K562 (cell line): ENCODE measurements around the gene SASH3. TPM values are rescaled to one million over a fixed set of nuclear protein-coding genes. Genes with fewer than 3 reads are reported as not detected.

Experiments used
- ATF7 ChIP-seq: fragments of 450-650 bp; IDR thresholded peaks from 2 replicates; pipeline ENCODE4 v1.7.1; 2014; ENCODE audit warnings: mild to moderate bottlenecking, moderate library complexity
- BHLHE40 ChIP-seq: IDR thresholded peaks from 2 replicates; pipeline ENCODE4 v1.6.1; 2011; ENCODE audit warnings: low read length, improper control_type of control experiment
- BRF2 ChIP-seq: IDR thresholded peaks from 3 replicates; pipeline ENCODE4 v1.6.1; 2011; ENCODE audit warnings: borderline replicate concordance, mild to moderate bottlenecking; ENCODE audit not compliant: insufficient read length, insufficient read depth
- CREB1 ChIP-seq, 2 experiments: sonication (generic) in 1 of 2; formaldehyde crosslinking in 1 of 2; IDR thresholded peaks; 2 replicates each; pipeline versions ENCODE4 v1.6.1 to v1.8.0; 2012 to 2022; ENCODE audit warnings: inconsistent platforms in 1 of 2, mild to moderate bottlenecking in 1 of 2, missing genetic modification reagents in 1 of 2, moderate library complexity in 1 of 2
- FOXK2 ChIP-seq, 2 experiments: fragments of 450-650 bp; IDR thresholded peaks in 1 of 2; conservative IDR thresholded peaks in 1 of 2; 2 replicates each; pipeline ENCODE4 v1.6.1; 2016; ENCODE audit warnings: low read depth in 2 of 2, mild to moderate bottlenecking in 1 of 2
- FOXP1 ChIP-seq: sonication (generic); formaldehyde crosslinking; IDR thresholded peaks from 2 replicates; pipeline ENCODE4 v1.8.0; 2022; ENCODE audit warnings: mild to moderate bottlenecking, missing genetic modification reagents
- HDAC3 ChIP-seq: fragments of 450-650 bp; IDR thresholded peaks from 2 replicates; pipeline ENCODE4 v1.6.1; 2018; ENCODE audit warnings: borderline replicate concordance, mild to moderate bottlenecking, moderate library complexity; ENCODE audit not compliant: partially characterized antibody
- HMGN3 ChIP-seq: IDR thresholded peaks from 2 replicates; pipeline ENCODE4 v1.6.1; 2011; ENCODE audit warnings: borderline replicate concordance, low read depth, mild to moderate bottlenecking, mixed read lengths, low read length; ENCODE audit not compliant: insufficient read length; ENCODE audit errors: extremely low read depth
- JUN ChIP-seq, 2 experiments: sonication (generic) in 1 of 2; formaldehyde crosslinking in 1 of 2; IDR thresholded peaks; 2 replicates each; pipeline versions ENCODE4 v1.6.1 to v1.8.0; 2012 to 2022; ENCODE audit warnings: borderline replicate concordance in 2 of 2, mild to moderate bottlenecking in 2 of 2, improper control_type of control experiment in 1 of 2, low read depth in 1 of 2, low read length in 1 of 2, missing genetic modification reagents in 1 of 2
- KDM1A ChIP-seq, 2 experiments: fragments of 450-650 bp; IDR thresholded peaks; 2 replicates each; pipeline ENCODE4 v1.6.1; 2016; ENCODE audit warnings: mild to moderate bottlenecking in 2 of 2
- KDM2B ChIP-seq: fragments of 250-450 bp; sonication (Bioruptor Pico); IDR thresholded peaks from 2 replicates; pipeline ENCODE4 v1.8.0; 2021; ENCODE audit warnings: mild to moderate bottlenecking, moderate library complexity
- KDM5B ChIP-seq: fragments of 200-600 bp; sonication (generic); IDR thresholded peaks from 2 replicates; pipeline ENCODE4 v1.6.1; 2012; ENCODE audit warnings: low read depth, mild to moderate bottlenecking, moderate library complexity, low read length, control low read depth, inconsistent platforms; ENCODE audit not compliant: insufficient replicate concordance
- MTA1 ChIP-seq: fragments of 450-650 bp; IDR thresholded peaks from 2 replicates; pipeline ENCODE4 v1.6.1; 2017; ENCODE audit warnings: borderline replicate concordance
- NCOA1 ChIP-seq: fragments of 450-650 bp; IDR thresholded peaks from 2 replicates; pipeline ENCODE4 v1.6.1; 2016; ENCODE audit warnings: low read depth
- NFYB ChIP-seq: IDR thresholded peaks from 2 replicates; pipeline ENCODE4 v1.6.1; 2011; ENCODE audit warnings: mild to moderate bottlenecking, moderate library complexity; ENCODE audit not compliant: insufficient read length; ENCODE audit errors: extremely low read depth
- PHF8 ChIP-seq: fragments of 200-600 bp; sonication (generic); IDR thresholded peaks from 2 replicates; pipeline ENCODE4 v1.6.1; 2012; ENCODE audit warnings: mixed run types, mild to moderate bottlenecking, inconsistent platforms, low read length, moderate library complexity, borderline replicate concordance
- RBM25 ChIP-seq: fragments of 200-400 bp; formaldehyde crosslinking; IDR thresholded peaks from 2 replicates; pipeline ENCODE4 v1.6.1; 2018; ENCODE audit warnings: low read length, low read depth, moderate library complexity; ENCODE audit not compliant: severe bottlenecking
- SAP30 ChIP-seq: fragments of 200-600 bp; sonication (generic); IDR thresholded peaks from 2 replicates; pipeline ENCODE4 v1.6.1; 2012; ENCODE audit warnings: borderline replicate concordance, low read depth, mild to moderate bottlenecking, moderate library complexity, low read length, control low read depth, inconsistent platforms; ENCODE audit not compliant: insufficient read depth, poor library complexity, severe bottlenecking
- SP2 ChIP-seq: IDR thresholded peaks from 2 replicates; pipeline ENCODE4 v1.6.1; 2011; ENCODE audit warnings: mild to moderate bottlenecking, low read depth, low read length, moderate library complexity; ENCODE audit not compliant: poor library complexity, severe bottlenecking; ENCODE audit errors: extremely low read depth
- TAF1 ChIP-seq: IDR thresholded peaks from 2 replicates; pipeline ENCODE4 v1.6.1; 2011; ENCODE audit warnings: mild to moderate bottlenecking, low read length, moderate library complexity; ENCODE audit not compliant: insufficient read depth, control insufficient read depth, severe bottlenecking; ENCODE audit errors: extremely low read depth
- TEAD2 ChIP-seq: fragments of 450-650 bp; IDR thresholded peaks from 2 replicates; pipeline ENCODE4 v1.6.1; 2016; ENCODE audit warnings: missing genetic modification characterization, control low read depth, missing compliant biosample characterization
- ZNF217 ChIP-seq: sonication (generic); formaldehyde crosslinking; IDR thresholded peaks from 2 replicates; pipeline ENCODE4 v1.8.0; 2022; ENCODE audit warnings: mild to moderate bottlenecking, missing genetic modification reagents
- ZNF507 ChIP-seq: conservative IDR thresholded peaks from 2 replicates; pipeline ENCODE4 v1.6.1; 2017; ENCODE audit warnings: missing genetic modification characterization, missing compliant biosample characterization
- ZNF77 ChIP-seq: fragments of 250-450 bp; sonication (Bioruptor Pico); IDR thresholded peaks from 2 replicates; pipeline ENCODE4 v1.5.0; 2020
- ZNF778 ChIP-seq: fragments of 450-650 bp; formaldehyde crosslinking; IDR thresholded peaks from 2 replicates; pipeline ENCODE4 v1.4.0; 2020; ENCODE audit warnings: mild to moderate bottlenecking, moderate library complexity
- ZNF830 ChIP-seq: fragments of 250-450 bp; sonication (Bioruptor Pico); IDR thresholded peaks from 2 replicates; pipeline ENCODE4 v1.5.0; 2021; ENCODE audit warnings: mild to moderate bottlenecking
- polyA plus RNA-seq, 8 experiments: library from polyadenylated mRNA; depleted of rRNA in 4 of 8; stranded (reverse) in 5 of 8; unstranded in 3 of 8; fragments of >200 nt; fragmentation: Nextera tagmentation in 2 of 8; fragmentation: Illumina TruSeq in 1 of 8; extraction: Ambion mirVana in 2 of 8; extraction: Trizol in 1 of 8; gene quantifications; 2 replicates each; pipeline versions ENCODE4 v1.2.1 to v1.2.3, GENCODE V29; 2011 to 2014; ENCODE audit warnings: inconsistent platforms in 1 of 8, missing spikeins in 1 of 8
- total RNA-seq, 7 experiments: library from RNA; depleted of rRNA in 6 of 7; stranded (reverse); fragments of >200 nt in 6 of 7; fragmentation: Illumina TruSeq in 2 of 7; extraction: Trizol in 2 of 7; gene quantifications; 2 replicates each; pipeline versions ENCODE4 v1.2.1 to v1.2.3, GENCODE V29; 2011 to 2021; ENCODE audit warnings: low replicate concordance in 1 of 7

Gene SASH3
- total and polyA plus RNA-seq, 9 of the 15 experiments (the other 6 are each of a cell fraction or from before 2014, with no cell fraction given), result 0.03 to 0.72 (median 0.08) TPM

GRCh38 chrX:129843459-129844306 is 63.9 kb downstream of the SASH3 start, which contains the start of gene ZDHHC9 (continued):
- TF ChIP-seq SAP30 (peak; percentile 77), MTA1 (no peak), KDM1A (IDR thresholded peaks at IDR 0.05) (no peak), TAF1 (no peak), NFYB (peak; percentile 55), FOXK2 (conservative IDR thresholded peaks at IDR 0.05 in 1 of 2, IDR thresholded peaks at IDR 0.05 in 1 of 2; ENCODE audit: low read depth in 2 of 2) (peak in 1 of 2 experiments; percentile 36; a peak in 1 of 4 replicates), JUN (IDR thresholded peaks at IDR 0.05; ENCODE audit: borderline replicate concordance, low read depth, low read length) (no peak), JUN (CRISPR knock-in tag; IDR thresholded peaks at IDR 0.05; ENCODE audit: borderline replicate concordance) (no peak), PHF8 (peak; percentile 80; the same call in 1 of the 2 replicates), NCOA1 (no peak), ZNF507 (tag) (no peak), ZNF778 (CRISPR knock-in tag) (no peak), CREB1 (IDR thresholded peaks at IDR 0.05) (peak; percentile 77), CREB1 (CRISPR knock-in tag; IDR thresholded peaks at IDR 0.05) (peak; percentile 78), FOXP1 (CRISPR knock-in tag) (no peak), ATF7 (peak; percentile 84), HDAC3 (no peak), HMGN3 (peak; percentile 30), ZNF217 (no peak), SP2 (peak; percentile 79), ZNF830 (CRISPR knock-in tag) (no peak), TEAD2 (tag) (no peak), KDM2B (CRISPR knock-in tag) (no peak), RBM25 (peak; percentile 87), ZNF77 (no peak), BRF2 (no peak), KDM5B (peak; percentile 74), BHLHE40 (no peak)
